Memory B cell (primary cell): ENCODE measurements around the gene ERAS.

Source experiments
- ATAC-seq: fragments of 150-1000 bp; cut with Tn5 transposase; 2 replicates; pipeline ENCODE4 v1.10.0; 2021; ENCODE audit warnings: low read depth, mild to moderate bottlenecking, moderate library complexity
- DNase-seq, 2 donors: peaks; one replicate each; pipeline ENCODE4 v3.0.0; 2022; ENCODE audit warnings: low spot score in 2 of 2
- H3K27ac Mint-ChIP-seq: one replicate; pipeline ENCODE4 v1.8.0; 2022; ENCODE audit warnings: mild to moderate bottlenecking, moderate library complexity, mixed read lengths
- H3K27me3 Mint-ChIP-seq: one replicate; pipeline ENCODE4 v1.8.0; 2022; ENCODE audit warnings: mixed read lengths
- H3K36me3 Mint-ChIP-seq: one replicate; pipeline ENCODE4 v1.8.0; 2022; ENCODE audit warnings: mild to moderate bottlenecking, mixed read lengths
- H3K4me1 Mint-ChIP-seq: one replicate; pipeline ENCODE4 v1.8.0; 2022; ENCODE audit warnings: mixed read lengths
- H3K4me3 Mint-ChIP-seq: one replicate; pipeline ENCODE4 v1.8.0; 2022; ENCODE audit warnings: mild to moderate bottlenecking, moderate library complexity, mixed read lengths
- H3K9me3 Mint-ChIP-seq: one replicate; pipeline ENCODE4 v1.8.0; 2022; ENCODE audit warnings: mixed read lengths

The ERAS gene

GRCh38 chrX:48789366-48790220, 36.7 kb upstream of the ERAS start:
- H3K27me3 Mint-ChIP-seq: peaks cover 26% of the 10 kb centered on the region
- H3K36me3 Mint-ChIP-seq: no peaks in the 10 kb centered on the region
- H3K27ac Mint-ChIP-seq: no peak overlapping the region
- DNase-seq: no peak
- no peak overlapping the region for H3K4me3 Mint-ChIP-seq
- peaks cover 5% of the 10 kb centered on the region for H3K4me1 Mint-ChIP-seq
- no peaks in the 10 kb centered on the region for H3K9me3 Mint-ChIP-seq
- ATAC-seq: no peak

GRCh38 chrX:48790477-48790876, 35.8 kb upstream of the ERAS start:
- no peaks in the 10 kb centered on the region for H3K9me3 Mint-ChIP-seq
- H3K27ac Mint-ChIP-seq: no peak overlapping the region
- DNase-seq: no peak
- no peak overlapping the region for H3K4me3 Mint-ChIP-seq
- ATAC-seq: no peak
- peaks cover 24% of the 10 kb centered on the region for H3K27me3 Mint-ChIP-seq
- no peaks in the 10 kb centered on the region for H3K36me3 Mint-ChIP-seq
- H3K4me1 Mint-ChIP-seq: peaks cover 5% of the 10 kb centered on the region

GRCh38 chrX:48791063-48791820, 35.1 kb upstream of the ERAS start:
- no peaks in the 10 kb centered on the region for H3K9me3 Mint-ChIP-seq
- H3K27ac Mint-ChIP-seq: no peak overlapping the region
- DNase-seq (no peak), ATAC-seq (no peak)
- H3K27me3 Mint-ChIP-seq: peaks cover 21% of the 10 kb centered on the region
- H3K4me1 Mint-ChIP-seq: peaks cover 5% of the 10 kb centered on the region
- no peaks in the 10 kb centered on the region for H3K36me3 Mint-ChIP-seq
- no peak overlapping the region for H3K4me3 Mint-ChIP-seq

GRCh38 chrX:48792219-48792618, 34.1 kb upstream of the ERAS start:
- no peak for ATAC-seq
- Mint-ChIP-seq H3K27ac (no peak overlapping the region), H3K9me3 (no peaks in the 10 kb centered on the region), H3K36me3 (no peaks in the 10 kb centered on the region), H3K4me1 (peaks cover 5% of the 10 kb centered on the region), H3K27me3 (peaks cover 15% of the 10 kb centered on the region), H3K4me3 (no peak overlapping the region)
- no peak for DNase-seq

- peaks cover 5% of the 10 kb centered on the region for H3K4me1 Mint-ChIP-seq
- no peaks in the 10 kb centered on the region for H3K9me3 Mint-ChIP-seq
- H3K27ac Mint-ChIP-seq: no peak overlapping the region
- no peaks in the 10 kb centered on the region for H3K36me3 Mint-ChIP-seq
- no peak overlapping the region for H3K4me3 Mint-ChIP-seq
- DNase-seq (no peak), ATAC-seq (no peak)
- H3K27me3 Mint-ChIP-seq: peaks cover 5% of the 10 kb centered on the region
These were observed 32.4 kb upstream of the ERAS start for GRCh38 chrX:48793935-48794334.

- H3K4me3 Mint-ChIP-seq: no peak overlapping the region
- no peak for DNase-seq
- H3K9me3 Mint-ChIP-seq: no peaks in the 10 kb centered on the region
- ATAC-seq: no peak
- H3K27ac Mint-ChIP-seq: no peak overlapping the region
- H3K36me3 Mint-ChIP-seq: no peaks in the 10 kb centered on the region
- peaks cover 5% of the 10 kb centered on the region for H3K4me1 Mint-ChIP-seq
- peaks cover 5% of the 10 kb centered on the region for H3K27me3 Mint-ChIP-seq
These were observed 31.9 kb upstream of the ERAS start for GRCh38 chrX:48794340-48794910.

GRCh38 chrX:48794911-48795515, 31.3 kb upstream of the ERAS start:
- Mint-ChIP-seq H3K4me1 (no peaks in the 10 kb centered on the region), H3K36me3 (no peaks in the 10 kb centered on the region), H3K27me3 (peaks cover 2% of the 10 kb centered on the region), H3K4me3 (no peak overlapping the region), H3K27ac (no peak overlapping the region), H3K9me3 (no peaks in the 10 kb centered on the region)
- DNase-seq (no peak), ATAC-seq (no peak)

GRCh38 chrX:48798318-48798717, 28.0 kb upstream of the ERAS start:
- DNase-seq: no peak
- Mint-ChIP-seq H3K27me3 (no peaks in the 10 kb centered on the region), H3K4me1 (peaks cover 10% of the 10 kb centered on the region), H3K4me3 (no peak overlapping the region), H3K9me3 (no peaks in the 10 kb centered on the region), H3K27ac (no peak overlapping the region), H3K36me3 (no peaks in the 10 kb centered on the region)
- ATAC-seq: no peak

GRCh38 chrX:48800574-48801279, 25.6 kb upstream of the ERAS start:
- DNase-seq: no peak
- Mint-ChIP-seq H3K36me3 (peaks cover 12% of the 10 kb centered on the region), H3K27ac (peak overlapping the region; percentile 97), H3K4me1 (peaks cover 10% of the 10 kb centered on the region), H3K9me3 (no peaks in the 10 kb centered on the region), H3K27me3 (no peaks in the 10 kb centered on the region), H3K4me3 (peak overlapping the region; percentile 96)
- ATAC-seq: no peak

GRCh38 chrX:48801280-48802088, 24.8 kb upstream of the ERAS start, which contains the start of gene HDAC6:
HDAC6 (plus strand) TSS chrX:48802067; CDS start chrX:48802693, 626 bp downstream.
- Mint-ChIP-seq H3K27ac (peak within 1 kb of the TSS; percentile 97), H3K4me3 (peak within 1 kb of the TSS; percentile 96), H3K27me3 (no peaks in the 10 kb centered on the region), H3K4me1 (peaks cover 10% of the 10 kb centered on the region), H3K9me3 (no peaks in the 10 kb centered on the region), H3K36me3 (peaks cover 12% of the 10 kb centered on the region)
- ATAC-seq (peak; percentile 77), DNase-seq (peak; percentile 78 to 89)

GRCh38 chrX:48802089-48802904, 24.0 kb upstream of the ERAS start:
- no peaks in the 10 kb centered on the region for H3K9me3 Mint-ChIP-seq
- H3K36me3 Mint-ChIP-seq: peaks cover 12% of the 10 kb centered on the region
- peak overlapping the region; percentile 96 for H3K4me3 Mint-ChIP-seq
- H3K27me3 Mint-ChIP-seq: no peaks in the 10 kb centered on the region
- peak overlapping the region; percentile 97 for H3K27ac Mint-ChIP-seq
- ATAC-seq (peak; percentile 29), DNase-seq (no peak)
- H3K4me1 Mint-ChIP-seq: peaks cover 10% of the 10 kb centered on the region

GRCh38 chrX:48802905-48803200, 23.5 kb upstream of the ERAS start:
- no peak for ATAC-seq
- no peaks in the 10 kb centered on the region for H3K27me3 Mint-ChIP-seq
- H3K4me3 Mint-ChIP-seq: peak overlapping the region; percentile 96
- DNase-seq: no peak
- H3K36me3 Mint-ChIP-seq: peaks cover 12% of the 10 kb centered on the region
- no peak overlapping the region for H3K27ac Mint-ChIP-seq
- H3K4me1 Mint-ChIP-seq: peaks cover 10% of the 10 kb centered on the region
- H3K9me3 Mint-ChIP-seq: no peaks in the 10 kb centered on the region
